ENCODE results near the gene SERHL2. TPM values are rescaled to one million over a fixed set of nuclear protein-coding genes. Genes with fewer than 3 reads are reported as not detected.
A peak's percentile ranks its signal among the peaks of the same experiment; 100 is the strongest.

The SERHL2 gene
- polyA plus RNA-seq, 3 donors = 0.20 to 0.60 (median 0.24) TPM

GRCh38 chr22:42621505-42622002 lies 67.8 kb downstream of the SERHL2 start:
- WGBS (ENCODE audit: insufficient coverage) = 69% methylated on average over 10 of the region's 11 CpGs
- Mint-ChIP-seq H3K27ac (peak overlapping the region in 2 of 7 donors; percentile 15 to 33), H3K27me3 (ENCODE audit: low read depth in 3 of 3) (peaks cover 0 to 3% (median 0%) of the 10 kb centered on the region in 3 donors), H3K9me3 (peaks cover 0 to 2% (median 0%) of the 10 kb centered on the region in 7 donors), H3K36me3 (peaks cover 36 to 71% of the 10 kb centered on the region in 2 donors), H3K4me3 (no peak overlapping the region), H3K4me1 (peaks cover 19% of the 10 kb centered on the region)
- Histone ChIP-seq H3K36me3 (replicated peaks in 1 of 2; ENCODE audit: control insufficient read depth in 1 of 2, insufficient read depth in 2 of 2, low read length in 2 of 2) (peaks cover 41 to 63% of the 10 kb centered on the region in 2 donors), H3K4me3 (replicated peaks in 1 of 3; ENCODE audit: low read depth in 2 of 3, low read length in 3 of 3) (no peak overlapping the region), H3K9ac (ENCODE audit: insufficient read depth, low read length, poor library complexity, severe bottlenecking) (no peak overlapping the region), H3K4me1 (ENCODE audit: control insufficient read depth in 1 of 2, insufficient read depth in 2 of 2, low read length in 2 of 2) (peaks cover 10 to 20% of the 10 kb centered on the region in 2 donors), H3K27me3 (ENCODE audit: control insufficient read depth in 2 of 2, insufficient read depth in 2 of 2, low read length in 2 of 2) (no peaks in the 10 kb centered on the region), H4K20me1 (ENCODE audit: insufficient read depth, low read length) (no peaks in the 10 kb centered on the region), H3K4me2 (replicated peaks; ENCODE audit: extremely low read depth, low read length, poor library complexity, severe bottlenecking) (no peak overlapping the region), H3K79me2 (ENCODE audit: insufficient read depth, low read length) (no peaks in the 10 kb centered on the region), H3K9me3 (replicated peaks in 1 of 2; ENCODE audit: control insufficient read depth in 1 of 2, insufficient read depth in 1 of 2, low read length in 2 of 2) (no peaks in the 10 kb centered on the region), H3K27ac (ENCODE audit: low read depth in 1 of 2, low read length in 2 of 2) (no peak overlapping the region), H2AFZ (ENCODE audit: insufficient read depth, low read depth, low read length, poor library complexity, severe bottlenecking) (no peak overlapping the region)
- DNase-seq = peak; percentile 18 to 52 (median 39)
- intact Hi-C loops (cut with micrococcal nuclease) = no loop called here
- TF ChIP-seq CTCF (IDR thresholded peaks at IDR 0.05) = peak; percentile 87

- no peaks in the 10 kb centered on the region for H3K9me3 ChIP-seq (replicated peaks in 1 of 2; ENCODE audit: control insufficient read depth in 1 of 2, insufficient read depth in 1 of 2, low read length in 2 of 2)
- intact Hi-C loops (cut with micrococcal nuclease) = no loop called here
- H4K20me1 ChIP-seq (ENCODE audit: insufficient read depth, low read length) = no peaks in the 10 kb centered on the region
- H3K9ac ChIP-seq (ENCODE audit: insufficient read depth, low read length, poor library complexity, severe bottlenecking) = no peak overlapping the region
- no peak overlapping the region for H2AFZ ChIP-seq (ENCODE audit: insufficient read depth, low read depth, low read length, poor library complexity, severe bottlenecking)
- no peak overlapping the region for H3K4me2 ChIP-seq (replicated peaks; ENCODE audit: extremely low read depth, low read length, poor library complexity, severe bottlenecking)
- H3K27me3 ChIP-seq (ENCODE audit: control insufficient read depth in 2 of 2, insufficient read depth in 2 of 2, low read length in 2 of 2) = no peaks in the 10 kb centered on the region
- H3K36me3 ChIP-seq (replicated peaks in 1 of 2; ENCODE audit: control insufficient read depth in 1 of 2, insufficient read depth in 2 of 2, low read length in 2 of 2) = peaks cover 47 to 69% of the 10 kb centered on the region in 2 donors
- peaks cover 0 to 2% (median 0%) of the 10 kb centered on the region in 7 donors for H3K9me3 Mint-ChIP-seq
- H3K4me3 ChIP-seq (replicated peaks in 1 of 3; ENCODE audit: low read depth in 2 of 3, low read length in 3 of 3) = no peak overlapping the region
- peaks cover 10 to 14% of the 10 kb centered on the region in 2 donors for H3K4me1 ChIP-seq (ENCODE audit: control insufficient read depth in 1 of 2, insufficient read depth in 2 of 2, low read length in 2 of 2)
- peak in 1 of 3 donors; percentile 4 for DNase-seq
- no peaks in the 10 kb centered on the region for H3K79me2 ChIP-seq (ENCODE audit: insufficient read depth, low read length)
- peaks cover 15% of the 10 kb centered on the region for H3K4me1 Mint-ChIP-seq
- H3K4me3 Mint-ChIP-seq = no peak overlapping the region
- WGBS (ENCODE audit: insufficient coverage) = 96% methylated on average over 15 of the region's 20 CpGs
- peaks cover 0 to 3% (median 0%) of the 10 kb centered on the region in 3 donors for H3K27me3 Mint-ChIP-seq (ENCODE audit: low read depth in 3 of 3)
- H3K36me3 Mint-ChIP-seq = peaks cover 43 to 78% of the 10 kb centered on the region in 2 donors
- peak overlapping the region in 3 of 7 donors; percentile 15 to 33 (median 30) for H3K27ac Mint-ChIP-seq
- H3K27ac ChIP-seq (ENCODE audit: low read depth in 1 of 2, low read length in 2 of 2) = no peak overlapping the region
- TF ChIP-seq CTCF (IDR thresholded peaks at IDR 0.05) = no peak
Measured at GRCh38 chr22:42622061-42622710, 68.4 kb downstream of the SERHL2 start.

Data from CD14-positive monocyte (primary cell).